Fibroblast of lung (primary cell): ENCODE data around the gene TMEM52.

ENCODE experiments used
- EZH2 ChIP-seq: IDR thresholded peaks from 2 replicates; pipeline ENCODE4 v1.5.1; 2012; ENCODE audit warnings: low read length, control low read depth, mild to moderate bottlenecking; ENCODE audit errors: missing control alignments
- TF ChIP-seq, protein P1 (sequence below), 2 donors: IDR thresholded peaks in 1 of 2; conservative IDR thresholded peaks in 1 of 2; 1 replicate in 1 of 2; 2 replicates in 1 of 2; pipeline ENCODE4 v1.5.1; 2011 to 2012; ENCODE audit warnings: low read length in 2 of 2, control low read depth in 1 of 2, inconsistent platforms in 1 of 2, low read depth in 1 of 2, mild to moderate bottlenecking in 1 of 2

- no peak for TF ChIP-seq EZH2
- TF ChIP-seq, protein P1, sequence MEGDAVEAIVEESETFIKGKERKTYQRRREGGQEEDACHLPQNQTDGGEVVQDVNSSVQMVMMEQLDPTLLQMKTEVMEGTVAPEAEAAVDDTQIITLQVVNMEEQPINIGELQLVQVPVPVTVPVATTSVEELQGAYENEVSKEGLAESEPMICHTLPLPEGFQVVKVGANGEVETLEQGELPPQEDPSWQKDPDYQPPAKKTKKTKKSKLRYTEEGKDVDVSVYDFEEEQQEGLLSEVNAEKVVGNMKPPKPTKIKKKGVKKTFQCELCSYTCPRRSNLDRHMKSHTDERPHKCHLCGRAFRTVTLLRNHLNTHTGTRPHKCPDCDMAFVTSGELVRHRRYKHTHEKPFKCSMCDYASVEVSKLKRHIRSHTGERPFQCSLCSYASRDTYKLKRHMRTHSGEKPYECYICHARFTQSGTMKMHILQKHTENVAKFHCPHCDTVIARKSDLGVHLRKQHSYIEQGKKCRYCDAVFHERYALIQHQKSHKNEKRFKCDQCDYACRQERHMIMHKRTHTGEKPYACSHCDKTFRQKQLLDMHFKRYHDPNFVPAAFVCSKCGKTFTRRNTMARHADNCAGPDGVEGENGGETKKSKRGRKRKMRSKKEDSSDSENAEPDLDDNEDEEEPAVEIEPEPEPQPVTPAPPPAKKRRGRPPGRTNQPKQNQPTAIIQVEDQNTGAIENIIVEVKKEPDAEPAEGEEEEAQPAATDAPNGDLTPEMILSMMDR (conservative IDR thresholded peaks at IDR 0.05 in 1 of 2, IDR thresholded peaks at IDR 0.05 in 1 of 2; ENCODE audit: low read depth in 1 of 2, low read length in 2 of 2), result no peak
Measured at GRCh38 chr1:1937549-1938275, 18.6 kb upstream of the TMEM52 start.
